Aorta (tissue), 5 donors: ENCODE data around the gene SPATA2L. TPM values are rescaled to one million over a fixed set of nuclear protein-coding genes. Genes with fewer than 3 reads are reported as not detected.

ENCODE experiments used
- ATAC-seq: fragments of 200-7000 bp; cut with Tn5 transposase; one replicate; pipeline ENCODE4 v1.9.1; 2022; ENCODE audit warnings: moderate library complexity; ENCODE audit not compliant: low FRiP score
- DNase-seq, 2 donors: peaks; one replicate each; pipeline ENCODE4 v3.0.0-alpha.2; 2020
- H3K27ac ChIP-seq, 2 donors: one replicate each; pipeline ENCODE4 v1.5.1; 2013; ENCODE audit warnings: low read length in 2 of 2, mild to moderate bottlenecking in 2 of 2, moderate library complexity in 2 of 2, control low read depth in 1 of 2, inconsistent platforms in 1 of 2, low read depth in 1 of 2
- H3K27me3 ChIP-seq, 2 donors: one replicate each; pipeline ENCODE4 v1.6.1; 2013; ENCODE audit warnings: control low read depth in 1 of 2, low read length in 1 of 2, mild to moderate bottlenecking in 1 of 2, moderate library complexity in 1 of 2; ENCODE audit not compliant: insufficient read depth in 2 of 2, control insufficient read depth in 1 of 2
- H3K36me3 ChIP-seq, 2 donors: one replicate each; pipeline ENCODE4 v1.6.1; 2013; ENCODE audit warnings: control low read depth in 1 of 2, low read length in 1 of 2, mild to moderate bottlenecking in 1 of 2; ENCODE audit not compliant: insufficient read depth in 2 of 2, control insufficient read depth in 1 of 2
- H3K4me1 ChIP-seq, 2 donors: one replicate each; pipeline ENCODE4 v1.6.1; 2013; ENCODE audit warnings: low read length in 2 of 2, control low read depth in 1 of 2, mild to moderate bottlenecking in 1 of 2, moderate library complexity in 1 of 2; ENCODE audit not compliant: insufficient read depth in 2 of 2, control insufficient read depth in 1 of 2
- H3K4me3 ChIP-seq, 2 donors: one replicate each; pipeline ENCODE4 v1.5.1; 2013; ENCODE audit warnings: low read length in 2 of 2, control low read depth in 1 of 2, mild to moderate bottlenecking in 1 of 2
- H3K9me3 ChIP-seq: one replicate; pipeline ENCODE4 v1.6.1; 2013; ENCODE audit warnings: mild to moderate bottlenecking, low read length; ENCODE audit not compliant: control insufficient read depth
- WGBS, 2 donors: extraction: QIAGEN DNeasy Blood & Tissue Kit; methylation state at CpG; one replicate each; pipeline ENCODE4 v1.1.7; 2013; 5-methylcytosine and 5-hydroxymethylcytosine counted together
- intact Hi-C, 2 donors: fragments of 100-400 bp; cut with DNase I; formaldehyde crosslinking; loops; one replicate each; pipeline versions ENCODE4 v1.14.2 to v1.15.0; 2022
- long read RNA-seq, 2 donors: library from polyadenylated mRNA; unstranded; transcript quantifications; one replicate each; pipeline ENCODE4 v2.0.0, GENCODE V29; 2020 to 2021
- polyA plus RNA-seq, 2 donors: library from polyadenylated mRNA; stranded (reverse); fragments of 200-250 nt; gene quantifications; one replicate each; pipeline ENCODE4 v1.2.3, GENCODE V29; 2013
- total RNA-seq, 2 donors: library from RNA; stranded (reverse); fragmentation: NEBNext Ultra II Directional; extraction: Animal tissue kit (Norgen Biotek cat#: 25700); gene quantifications; one replicate each; pipeline ENCODE4 v1.2.1, GENCODE V29; 2021
- donor health status: healthy with polysubstance abuse.
- donor health status: Bipolar disorder and iron deficiency.
- donor health status: DM: no; HTN: no; CAD: no.
- donor health status: DM: no; HTN: no; CAD: no.
- donor health status: DM: yes; HTN: yes; CAD: no.

The SPATA2L gene, protein sequence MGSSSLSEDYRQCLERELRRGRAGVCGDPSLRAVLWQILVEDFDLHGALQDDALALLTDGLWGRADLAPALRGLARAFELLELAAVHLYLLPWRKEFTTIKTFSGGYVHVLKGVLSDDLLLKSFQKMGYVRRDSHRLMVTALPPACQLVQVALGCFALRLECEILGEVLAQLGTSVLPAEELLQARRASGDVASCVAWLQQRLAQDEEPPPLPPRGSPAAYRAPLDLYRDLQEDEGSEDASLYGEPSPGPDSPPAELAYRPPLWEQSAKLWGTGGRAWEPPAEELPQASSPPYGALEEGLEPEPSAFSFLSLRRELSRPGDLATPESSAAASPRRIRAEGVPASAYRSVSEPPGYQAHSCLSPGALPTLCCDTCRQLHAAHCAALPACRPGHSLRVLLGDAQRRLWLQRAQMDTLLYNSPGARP
- total RNA-seq (10 to 100 TPM in 1 of 2 donors, 1 to 10 TPM in 1; 9.1 to 13.4 TPM), polyA plus RNA-seq (10 to 100 TPM in 1 of 2 donors, 1 to 10 TPM in 1; 4.9 to 12.0 TPM)
- long read RNA-seq, donor 1, transcript SPATA2L-203 (3 exons, 692 nt) = minor isoform, 31 of 141 reads
- long read RNA-seq, donor 1, transcript SPATA2L-201 (3 exons, 2,335 nt) = major isoform, 82 of 141 reads
- long read RNA-seq, donor 1, partial matches to known transcripts = 11 of 141 reads
- long read RNA-seq, donor 1, other reads (novel, unspliced or antisense) = 17 of 141 reads
- long read RNA-seq, donor 2, transcript SPATA2L-201 (3 exons, 2,335 nt) = major isoform, 12 of 18 reads
- long read RNA-seq, donor 2, partial matches to known transcripts = 0 of 18 reads
- long read RNA-seq, donor 2, other reads (novel, unspliced or antisense) = 4 of 18 reads

DNA sequence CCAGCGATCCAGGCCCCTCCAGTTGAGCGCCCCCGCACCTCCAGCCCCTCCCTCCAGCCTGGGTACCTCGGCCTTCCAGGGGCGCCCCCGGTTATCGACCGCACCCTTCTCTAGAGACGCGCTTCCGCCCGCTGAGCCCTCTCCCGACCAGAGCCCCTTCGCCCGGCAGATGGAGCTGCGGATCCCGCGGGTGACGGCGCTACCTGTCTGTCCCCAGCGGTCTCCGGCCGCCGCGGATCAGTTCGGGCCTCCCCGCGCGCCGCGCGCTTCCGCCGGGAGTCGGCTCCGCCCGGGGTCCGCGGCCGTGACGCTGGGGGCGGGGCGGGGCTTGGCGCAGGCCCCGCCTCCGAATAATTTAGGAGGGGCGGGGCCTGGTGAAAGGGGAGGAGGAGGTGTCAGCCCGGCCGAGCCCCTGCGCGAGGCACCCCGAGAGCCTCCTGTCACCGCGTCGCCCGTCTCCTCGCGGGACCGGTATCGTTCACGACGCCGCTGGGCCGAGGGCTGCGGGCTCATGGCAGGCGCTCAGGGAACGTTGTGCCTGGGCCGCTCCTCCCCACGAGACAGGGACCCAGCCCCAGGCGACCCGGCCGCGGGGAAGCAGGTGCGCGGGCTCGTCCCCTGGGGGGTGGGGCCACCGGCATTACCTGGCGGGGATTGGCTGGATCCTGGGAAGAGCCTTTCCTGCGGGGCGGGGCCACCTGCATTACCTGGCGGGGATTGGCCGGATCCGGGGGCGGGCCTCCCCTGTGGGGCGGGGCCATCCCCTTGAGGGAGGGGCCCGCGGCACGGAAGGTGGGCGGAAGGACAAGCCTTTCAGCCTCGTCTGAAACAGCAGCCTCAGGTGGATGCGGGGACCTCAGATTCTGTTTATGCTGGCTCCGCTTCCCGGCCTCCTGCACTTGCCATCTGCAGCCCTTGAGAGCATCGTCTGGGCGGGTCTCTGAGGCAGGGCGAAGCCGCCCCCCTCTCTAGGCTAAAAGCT, at the start of gene SPATA2L:
Gene SPATA2L (minus strand): TSS at position 281 of the 982 bp plus-strand sequence. CDS start 473 bp downstream, outside the sequence.
- H3K27me3 ChIP-seq = no peaks in the 10 kb centered on the region
- H3K27ac ChIP-seq = peak within 1 kb of the TSS in 1 of 2 donors; percentile 20
- ATAC-seq = peak; percentile 85
- 1 to 2% methylated on average over 69 to 97 of the region's 97 CpGs for WGBS, 2 donors
- no peaks in the 10 kb centered on the region for H3K4me1 ChIP-seq
- intact Hi-C loops = loop anchor here (2.0 to 5.0 kb wide), 4 partner anchors 19 to 171 kb away; partner anchors contain the start of genes CHMP1A (in 1 of the 2), SPATA33 (in 1 of the 2), TCF25 (in 1 of the 2) and VPS9D1 (in 1 of the 2)
- H3K9me3 ChIP-seq = no peaks in the 10 kb centered on the region
- peak within 1 kb of the TSS; percentile 44 to 66 for H3K4me3 ChIP-seq
- H3K36me3 ChIP-seq = no peaks in the 10 kb centered on the region
- DNase-seq = peak; percentile 89 to 93

DNA sequence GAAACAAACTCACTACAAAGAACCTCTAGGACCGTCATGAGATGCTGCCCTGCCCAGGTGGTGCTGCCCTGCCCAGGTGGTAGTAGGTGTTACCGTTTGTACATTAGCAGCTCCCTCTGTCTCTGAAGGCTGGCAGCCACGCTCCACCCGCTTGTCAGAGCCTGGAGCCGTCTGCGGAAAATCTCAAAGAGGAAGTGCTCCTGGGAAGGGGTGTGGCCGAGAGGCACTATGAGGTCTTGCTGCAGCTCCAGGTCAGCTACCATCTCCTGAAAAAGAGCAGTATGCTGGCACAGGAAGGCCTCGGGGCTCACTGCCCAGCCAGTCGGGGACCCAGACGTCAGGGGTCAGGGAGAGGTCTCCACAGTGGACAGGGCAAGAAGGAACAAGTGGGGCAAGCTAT, 48.1 kb upstream of the SPATA2L start:
- H3K4me1 ChIP-seq = no peaks in the 10 kb centered on the region
- H3K27ac ChIP-seq = no peak overlapping the region
- no peaks in the 10 kb centered on the region for H3K36me3 ChIP-seq
- no peaks in the 10 kb centered on the region for H3K27me3 ChIP-seq
- peak; percentile 26 for ATAC-seq
- intact Hi-C loops = loop anchor here in 1 of 2 donors (5.0 kb wide), 1 partner anchor 113 kb away; no protein-coding TSS in a partner anchor
- H3K9me3 ChIP-seq = no peaks in the 10 kb centered on the region
- no peak overlapping the region for H3K4me3 ChIP-seq
- 76 to 77% methylated on average over 10 of the region's 10 CpGs for WGBS, 2 donors
- DNase-seq = peak in 1 of 2 donors; percentile 65

DNA sequence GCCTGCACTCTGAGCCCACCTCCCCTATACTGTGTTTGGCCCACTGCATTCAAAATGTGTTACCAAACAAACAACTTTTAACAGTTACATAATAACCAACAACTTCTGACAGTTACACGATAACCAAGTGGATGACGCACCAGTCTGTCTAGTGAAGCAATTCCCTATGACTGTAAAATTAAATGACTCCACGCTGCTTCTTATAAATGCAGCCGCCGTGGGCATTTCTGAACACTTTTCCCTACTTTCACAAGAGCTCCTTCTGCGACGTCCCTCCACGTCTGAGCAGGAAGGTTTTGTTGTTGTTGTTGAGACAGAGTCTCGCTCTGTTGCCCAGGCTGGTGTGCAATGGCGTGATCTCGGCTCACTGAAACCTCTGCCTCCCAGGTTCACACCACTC, 47.4 kb upstream of the SPATA2L start:
- Histone ChIP-seq H3K9me3 (no peaks in the 10 kb centered on the region), H3K27ac (no peak overlapping the region), H3K27me3 (no peaks in the 10 kb centered on the region), H3K4me1 (no peaks in the 10 kb centered on the region), H3K4me3 (no peak overlapping the region), H3K36me3 (no peaks in the 10 kb centered on the region)
- DNase-seq (no peak), ATAC-seq (no peak)
- 96 to 97% methylated on average over 11 of the region's 11 CpGs for WGBS, 2 donors
- intact Hi-C loops = no loop called here

DNA sequence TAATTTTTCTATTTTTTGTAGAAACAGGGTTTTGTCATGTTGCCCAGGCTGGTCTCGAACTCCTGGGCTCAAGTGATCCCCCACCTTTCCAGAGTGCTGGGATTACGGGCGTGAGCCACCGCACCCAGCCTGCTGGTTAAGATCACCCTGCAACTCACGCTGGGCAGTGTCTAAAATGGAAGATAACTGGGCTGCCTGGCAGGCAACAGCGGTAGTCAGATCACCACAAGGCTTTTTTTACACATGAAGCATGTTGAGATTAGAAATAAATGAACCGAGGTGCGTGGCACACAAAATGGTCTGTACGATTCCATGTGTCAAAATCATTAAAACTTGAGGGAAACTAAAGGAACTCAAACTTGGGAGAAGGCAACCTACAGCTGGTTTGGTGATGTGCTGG, 46.6 kb upstream of the SPATA2L start:
- Histone ChIP-seq H3K4me1 (no peaks in the 10 kb centered on the region), H3K27me3 (no peaks in the 10 kb centered on the region), H3K4me3 (no peak overlapping the region), H3K27ac (no peak overlapping the region), H3K36me3 (no peaks in the 10 kb centered on the region), H3K9me3 (no peaks in the 10 kb centered on the region)
- ATAC-seq = no peak
- 96 to 97% methylated on average over 9 of the region's 9 CpGs for WGBS, 2 donors
- intact Hi-C loops = no loop called here
- DNase-seq = no peak

DNA sequence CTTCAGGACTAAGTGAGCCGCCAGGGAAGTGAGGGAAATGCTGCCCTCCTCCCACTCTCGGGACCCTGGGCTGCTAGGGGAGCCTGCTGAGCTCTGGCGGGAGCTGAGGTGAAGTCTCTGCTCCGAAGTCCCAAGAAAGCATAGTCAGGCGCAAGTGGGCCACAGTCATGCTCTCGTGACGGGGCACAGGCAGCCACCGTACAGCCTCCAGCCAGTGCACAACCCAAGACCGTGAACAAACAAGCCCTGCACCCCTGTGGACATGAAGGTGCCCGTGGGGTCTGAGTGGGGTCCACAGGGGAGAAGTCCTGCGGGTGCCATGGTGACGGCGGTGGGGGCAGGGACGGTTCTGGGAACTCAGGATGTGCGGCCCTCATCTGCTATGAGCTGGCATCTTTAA, 44.5 kb upstream of the SPATA2L start:
- Histone ChIP-seq H3K4me1 (no peaks in the 10 kb centered on the region), H3K36me3 (no peaks in the 10 kb centered on the region), H3K27ac (no peak overlapping the region), H3K9me3 (no peaks in the 10 kb centered on the region), H3K4me3 (no peak overlapping the region), H3K27me3 (no peaks in the 10 kb centered on the region)
- 89 to 90% methylated on average over 14 to 15 of the region's 15 CpGs for WGBS, 2 donors
- intact Hi-C loops = no loop called here
- ATAC-seq = no peak
- DNase-seq = no peak

DNA sequence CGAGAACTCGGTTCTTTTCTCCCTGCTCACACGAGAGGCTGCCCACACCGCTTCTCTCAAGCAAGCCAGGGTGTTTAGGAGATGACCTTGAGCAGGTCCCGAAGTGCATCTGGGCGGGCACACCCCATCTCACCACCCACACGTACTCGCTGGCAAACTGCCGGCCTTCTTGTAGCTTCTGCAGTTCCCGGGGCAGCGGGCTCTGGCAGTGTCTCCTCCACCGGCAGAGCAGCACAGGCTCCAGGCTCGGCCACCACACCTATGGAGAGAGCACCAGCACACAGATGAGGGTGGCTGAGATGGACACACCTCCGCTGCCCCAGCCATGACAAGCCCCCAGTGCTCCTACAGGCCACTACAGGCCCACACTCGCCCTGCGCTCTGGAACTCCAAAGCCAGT, 43.3 kb upstream of the SPATA2L start:
- Histone ChIP-seq H3K27ac (no peak overlapping the region), H3K4me3 (no peak overlapping the region), H3K4me1 (no peaks in the 10 kb centered on the region), H3K9me3 (no peaks in the 10 kb centered on the region), H3K36me3 (peaks cover 0 to 1% of the 10 kb centered on the region in 2 donors), H3K27me3 (no peaks in the 10 kb centered on the region)
- ATAC-seq (no peak), DNase-seq (no peak)
- 91 to 94% methylated on average over 16 of the region's 16 CpGs for WGBS, 2 donors
- intact Hi-C loops = no loop called here

DNA sequence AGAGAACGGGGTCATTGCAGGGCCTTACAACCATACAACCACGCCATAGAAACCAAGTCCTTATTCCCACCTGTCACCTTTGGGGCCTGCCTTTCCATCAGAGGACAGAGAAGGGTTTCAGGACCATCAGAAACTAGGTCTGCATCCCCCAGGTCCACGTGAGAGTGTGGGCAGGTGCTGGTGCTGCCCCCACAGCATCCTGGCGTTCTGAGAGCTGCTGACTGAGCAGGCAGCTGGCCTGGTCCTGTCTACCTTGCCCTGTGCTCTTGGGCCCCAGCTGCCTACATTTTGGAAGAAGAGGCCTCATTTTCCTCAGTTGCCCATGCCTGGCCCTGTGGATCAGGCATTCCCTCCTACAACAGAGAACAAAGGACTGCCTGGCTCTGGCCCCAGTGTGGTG, 41.4 kb upstream of the SPATA2L start:
- peaks cover 0 to 7% of the 10 kb centered on the region in 2 donors for H3K36me3 ChIP-seq
- ATAC-seq (no peak), DNase-seq (no peak)
- intact Hi-C loops = no loop called here
- H3K27me3 ChIP-seq = no peaks in the 10 kb centered on the region
- H3K9me3 ChIP-seq = no peaks in the 10 kb centered on the region
- no peak overlapping the region for H3K4me3 ChIP-seq
- 60 to 68% methylated on average over 4 of the region's 4 CpGs for WGBS, 2 donors
- H3K4me1 ChIP-seq = no peaks in the 10 kb centered on the region
- no peak overlapping the region for H3K27ac ChIP-seq
